ENCODE measurements around the gene ARRB1. TPM values are rescaled to one million over a fixed set of nuclear protein-coding genes. Genes with fewer than 3 reads are reported as not detected.

The ARRB1 gene
- total and polyA plus RNA-seq, 2 of the 13 experiments (the other 11 are each of a cell fraction or from before 2014, with no cell fraction given) = 22.5 to 35.7 TPM

DNA sequence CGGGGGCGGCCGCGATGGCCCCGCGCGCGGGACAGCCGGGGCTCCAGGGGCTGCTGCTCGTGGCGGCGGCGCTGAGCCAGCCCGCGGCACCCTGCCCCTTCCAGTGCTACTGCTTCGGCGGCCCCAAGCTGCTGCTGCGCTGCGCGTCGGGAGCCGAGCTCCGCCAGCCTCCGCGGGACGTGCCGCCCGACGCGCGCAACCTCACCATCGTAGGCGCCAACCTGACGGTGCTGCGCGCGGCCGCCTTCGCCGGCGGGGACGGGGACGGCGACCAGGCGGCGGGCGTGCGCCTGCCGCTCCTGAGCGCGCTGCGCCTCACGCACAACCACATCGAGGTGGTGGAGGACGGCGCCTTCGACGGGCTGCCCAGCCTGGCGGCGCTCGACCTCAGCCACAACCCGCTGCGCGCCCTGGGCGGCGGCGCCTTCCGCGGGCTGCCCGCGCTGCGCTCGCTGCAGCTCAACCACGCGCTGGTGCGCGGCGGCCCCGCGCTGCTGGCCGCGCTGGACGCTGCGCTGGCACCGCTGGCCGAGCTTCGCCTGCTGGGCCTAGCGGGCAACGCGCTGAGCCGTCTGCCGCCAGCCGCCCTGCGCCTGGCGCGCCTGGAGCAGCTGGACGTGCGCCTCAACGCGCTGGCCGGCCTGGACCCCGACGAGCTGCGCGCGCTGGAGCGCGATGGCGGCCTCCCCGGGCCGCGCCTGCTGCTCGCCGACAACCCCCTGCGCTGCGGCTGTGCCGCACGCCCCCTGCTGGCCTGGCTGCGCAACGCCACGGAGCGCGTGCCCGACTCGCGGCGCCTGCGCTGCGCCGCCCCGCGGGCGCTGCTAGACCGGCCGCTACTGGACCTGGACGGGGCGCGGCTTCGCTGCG lies 110.2 kb downstream of the ARRB1 start (continued):
- TF ChIP-seq, protein P1, sequence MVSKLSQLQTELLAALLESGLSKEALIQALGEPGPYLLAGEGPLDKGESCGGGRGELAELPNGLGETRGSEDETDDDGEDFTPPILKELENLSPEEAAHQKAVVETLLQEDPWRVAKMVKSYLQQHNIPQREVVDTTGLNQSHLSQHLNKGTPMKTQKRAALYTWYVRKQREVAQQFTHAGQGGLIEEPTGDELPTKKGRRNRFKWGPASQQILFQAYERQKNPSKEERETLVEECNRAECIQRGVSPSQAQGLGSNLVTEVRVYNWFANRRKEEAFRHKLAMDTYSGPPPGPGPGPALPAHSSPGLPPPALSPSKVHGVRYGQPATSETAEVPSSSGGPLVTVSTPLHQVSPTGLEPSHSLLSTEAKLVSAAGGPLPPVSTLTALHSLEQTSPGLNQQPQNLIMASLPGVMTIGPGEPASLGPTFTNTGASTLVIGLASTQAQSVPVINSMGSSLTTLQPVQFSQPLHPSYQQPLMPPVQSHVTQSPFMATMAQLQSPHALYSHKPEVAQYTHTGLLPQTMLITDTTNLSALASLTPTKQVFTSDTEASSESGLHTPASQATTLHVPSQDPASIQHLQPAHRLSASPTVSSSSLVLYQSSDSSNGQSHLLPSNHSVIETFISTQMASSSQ (IDR thresholded peaks at IDR 0.05; ENCODE audit: low read depth) = no peak
- TF ChIP-seq, protein P1 (CRISPR knock-in tag; IDR thresholded peaks at IDR 0.05; ENCODE audit: borderline replicate concordance) = 0 out of 2 replicates have a peak, but pooled peaks have one; percentile 19
- no peak for TF ChIP-seq MYNN (CRISPR knock-in tag; IDR thresholded peaks at IDR 0.05; ENCODE audit: low read depth)
- TF ChIP-seq IKZF4 (CRISPR knock-in tag; IDR thresholded peaks at IDR 0.05; ENCODE audit: borderline replicate concordance, low read depth, not compliant biosample characterization) = peak; percentile 61
- 0 out of 3 replicates have a peak, but pooled peaks have one; percentile 42 for TF ChIP-seq MXI1 (IDR thresholded peaks at IDR 0.05; ENCODE audit: borderline replicate concordance, low read depth, low read length)
- TF ChIP-seq REXO4 (CRISPR knock-in tag; IDR thresholded peaks at IDR 0.05; ENCODE audit: borderline replicate concordance) = no peak
- TF ChIP-seq, protein P2, sequence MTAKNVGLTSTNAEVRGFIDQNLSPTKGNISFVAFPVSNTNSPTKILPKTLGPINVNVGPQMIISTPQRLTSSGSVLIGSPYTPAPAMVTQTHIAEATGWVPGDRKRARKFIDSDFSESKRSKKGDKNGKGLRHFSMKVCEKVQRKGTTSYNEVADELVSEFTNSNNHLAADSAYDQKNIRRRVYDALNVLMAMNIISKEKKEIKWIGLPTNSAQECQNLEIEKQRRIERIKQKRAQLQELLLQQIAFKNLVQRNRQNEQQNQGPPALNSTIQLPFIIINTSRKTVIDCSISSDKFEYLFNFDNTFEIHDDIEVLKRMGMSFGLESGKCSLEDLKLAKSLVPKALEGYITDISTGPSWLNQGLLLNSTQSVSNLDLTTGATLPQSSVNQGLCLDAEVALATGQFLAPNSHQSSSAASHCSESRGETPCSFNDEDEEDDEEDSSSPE (CRISPR knock-in tag; IDR thresholded peaks at IDR 0.05) = peak; percentile 31; the same call in 1 of the 2 replicates
